Forelimb muscle (tissue), 1 donor: ENCODE measurements around the gene NGRN. TPM values are rescaled to one million over a fixed set of nuclear protein-coding genes. Genes with fewer than 3 reads are reported as not detected.

ENCODE experiments used
- DNase-seq: peaks from one replicate; pipeline ENCODE4 v3.0.0-alpha.2; 2013; ENCODE audit warnings: low read depth
- polyA plus RNA-seq: library from polyadenylated mRNA; unstranded; fragments of 120-200 nt; gene quantifications from one replicate; pipeline ENCODE4 v1.2.1, GENCODE V29; 2013; ENCODE audit not compliant: insufficient read length

Gene NGRN
- 105 TPM for polyA plus RNA-seq

GRCh38 chr15:90265271-90266060, at the start of gene NGRN:
TSS of gene NGRN (plus strand) at chr15:90265672. CDS start at chr15:90265713, 41 bp downstream.
- DNase-seq: peak; percentile 91

- no peak for DNase-seq
Measured at GRCh38 chr15:90217671-90218394, 47.6 kb upstream of the NGRN start.

- no peak for DNase-seq
Measured at GRCh38 chr15:90219421-90220141, 45.9 kb upstream of the NGRN start.

GRCh38 chr15:90221246-90221900, 44.1 kb upstream of the NGRN start:
- no peak for DNase-seq

GRCh38 chr15:90222547-90222946, 42.9 kb upstream of the NGRN start:
- no peak for DNase-seq

- DNase-seq: no peak
Measured at GRCh38 chr15:90223441-90224165, 41.9 kb upstream of the NGRN start.

- DNase-seq: no peak
Measured at GRCh38 chr15:90225047-90225446, 40.4 kb upstream of the NGRN start.

- DNase-seq: no peak
Measured at GRCh38 chr15:90225504-90226234, 39.8 kb upstream of the NGRN start.

GRCh38 chr15:90227336-90227735, 38.1 kb upstream of the NGRN start:
- DNase-seq: no peak

GRCh38 chr15:90227816-90228772, 37.4 kb upstream of the NGRN start:
- DNase-seq: no peak

GRCh38 chr15:90228960-90229359, 36.5 kb upstream of the NGRN start:
- no peak for DNase-seq

GRCh38 chr15:90230071-90230494, 35.4 kb upstream of the NGRN start:
- no peak for DNase-seq

- no peak for DNase-seq
Measured at GRCh38 chr15:90230610-90231009, 34.9 kb upstream of the NGRN start.

- no peak for DNase-seq
Measured at GRCh38 chr15:90231028-90232017, 34.1 kb upstream of the NGRN start.

GRCh38 chr15:90232196-90232595, 33.3 kb upstream of the NGRN start:
- no peak for DNase-seq

GRCh38 chr15:90232941-90233386, 32.5 kb upstream of the NGRN start:
- DNase-seq: no peak

- DNase-seq: peak; percentile 81
Measured at GRCh38 chr15:90233387-90234095, 31.9 kb upstream of the NGRN start, which contains the start of gene CIB1. TSS of gene CIB1 (minus strand) at chr15:90233941. CDS start at chr15:90233885, 56 bp downstream.
